NCI-H345 (cell line): ENCODE data around the gene ITSN1.
A peak's percentile ranks its signal among the peaks of the same experiment; 100 is the strongest.
"Not testable (repeated sequence)": the region's sequence is repeated elsewhere in the genome, so short reads cannot be mapped to it uniquely, and the experiment has no call there.

Source experiments
- DNase-seq: peaks from one replicate; lab custom pipeline; 2025; lab: John Stamatoyannopoulos, UW

Gene ITSN1

DNA sequence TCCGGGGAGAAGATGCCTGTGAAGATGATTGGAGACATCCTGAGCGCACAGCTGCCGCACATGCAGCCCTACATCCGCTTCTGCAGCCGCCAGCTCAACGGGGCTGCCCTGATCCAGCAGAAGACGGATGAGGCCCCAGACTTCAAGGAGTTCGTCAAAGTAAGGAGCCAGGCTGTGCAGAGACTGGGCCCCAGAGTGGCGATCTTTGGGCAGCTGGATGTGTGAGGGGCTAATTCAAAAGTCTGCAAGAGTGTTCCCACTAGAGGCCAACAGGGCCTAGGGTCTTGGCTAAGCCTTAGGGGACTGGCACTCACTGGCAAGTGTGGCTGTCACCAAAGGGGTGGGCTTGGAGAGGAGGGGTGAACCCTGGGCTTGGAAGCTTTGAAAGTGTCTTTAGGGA lies 222.9 kb downstream of the ITSN1 start:
- no peak for DNase-seq

- DNase-seq = no peak
Measured at GRCh38 chr21:33865996-33866575, 223.8 kb downstream of the ITSN1 start.

- no peak for DNase-seq
Measured at GRCh38 chr21:33866826-33867225, 224.5 kb downstream of the ITSN1 start.

- DNase-seq = not testable (repeated sequence)
Measured at GRCh38 chr21:33867868-33868267, 225.6 kb downstream of the ITSN1 start.

DNA sequence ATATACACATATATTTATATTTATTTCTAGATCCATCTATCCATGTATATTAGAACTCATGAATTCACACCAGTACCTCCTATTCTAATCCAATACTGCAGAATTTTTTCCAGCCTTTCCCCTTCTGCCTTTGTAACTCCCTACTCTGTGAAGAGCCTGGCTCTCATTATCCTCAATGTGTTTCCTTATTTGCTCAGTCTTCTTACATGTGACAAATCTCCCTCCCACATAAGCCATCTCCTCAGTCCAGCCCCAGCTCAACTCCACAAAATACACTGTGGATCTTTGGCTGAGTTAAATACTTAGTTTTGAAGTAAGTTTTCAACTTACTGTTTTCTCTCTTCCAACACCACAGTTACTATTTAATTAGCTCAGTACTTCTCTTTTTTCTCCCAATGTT lies 227.6 kb downstream of the ITSN1 start:
- DNase-seq = peak; percentile 8

DNA sequence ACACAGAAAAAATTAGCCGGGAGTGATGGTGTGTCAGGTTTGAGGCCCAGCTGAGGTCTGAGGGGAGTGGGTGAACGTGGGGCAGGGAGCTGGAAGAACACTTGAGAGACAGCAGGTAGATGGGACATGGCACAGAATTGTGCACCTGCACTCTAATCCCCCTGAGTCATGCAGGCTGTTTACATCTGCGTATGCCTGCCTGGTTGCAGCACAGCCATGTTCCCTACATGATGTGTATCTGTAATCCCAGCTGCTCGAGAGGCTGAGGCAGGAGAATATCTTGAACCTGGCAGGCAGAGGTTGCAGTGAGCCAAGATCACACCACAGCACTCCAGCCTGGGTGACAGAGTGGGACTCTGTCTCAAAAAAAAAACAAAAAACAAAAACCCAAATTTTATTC lies 228.5 kb downstream of the ITSN1 start:
- peak; percentile 26 for DNase-seq

- no peak for DNase-seq
Measured at GRCh38 chr21:33871171-33871570, 228.9 kb downstream of the ITSN1 start.

DNA sequence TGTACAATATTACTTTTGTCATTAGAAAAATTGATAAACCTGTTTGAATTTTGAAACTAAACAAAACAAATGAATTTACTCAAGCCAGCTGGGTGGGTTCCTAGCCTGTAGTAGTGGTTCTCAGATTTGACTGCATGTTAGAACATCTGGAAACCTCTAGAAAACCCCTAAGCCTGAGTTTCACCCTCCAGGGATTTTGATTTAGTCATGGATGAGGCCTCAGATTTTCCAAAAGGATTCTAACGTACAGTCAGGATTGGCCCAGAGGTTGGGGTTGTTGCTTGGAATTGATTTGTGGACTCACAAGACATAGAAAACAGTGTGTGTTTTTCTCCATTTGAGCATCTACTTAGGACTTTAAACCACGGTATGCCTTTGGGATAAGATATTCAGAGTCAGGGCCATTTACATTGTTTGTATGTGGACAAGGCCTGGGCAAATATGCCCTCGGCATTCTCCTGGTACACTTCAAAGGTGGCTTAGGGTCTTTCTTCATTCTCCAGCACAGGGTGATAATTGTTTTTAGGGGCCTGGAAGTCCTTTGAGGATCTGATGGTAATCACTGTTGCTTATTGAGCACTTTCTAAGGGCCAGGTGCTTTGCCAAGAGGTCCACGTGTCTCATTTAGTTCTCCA lies 230.7 kb downstream of the ITSN1 start:
- DNase-seq = no peak

DNA sequence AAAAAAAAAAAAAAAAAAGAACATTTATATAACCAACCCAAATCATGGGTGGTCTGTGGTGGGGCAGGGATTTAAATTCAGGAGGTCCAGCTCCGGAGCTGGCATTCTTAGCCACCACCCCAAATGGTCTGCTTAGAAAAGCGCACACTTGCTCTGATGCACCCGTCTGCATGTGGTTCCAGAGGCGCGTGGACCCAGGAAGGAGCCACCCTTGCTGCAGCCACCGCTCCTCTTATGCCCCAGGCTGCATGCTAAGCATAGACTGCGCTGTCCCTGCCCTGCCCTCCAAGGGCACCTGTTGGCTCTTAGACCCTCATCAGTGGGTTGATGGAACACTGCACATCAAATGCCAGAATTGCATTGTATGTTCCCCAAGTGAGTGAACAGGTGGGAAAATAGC lies 231.9 kb downstream of the ITSN1 start:
- no peak for DNase-seq

DNA sequence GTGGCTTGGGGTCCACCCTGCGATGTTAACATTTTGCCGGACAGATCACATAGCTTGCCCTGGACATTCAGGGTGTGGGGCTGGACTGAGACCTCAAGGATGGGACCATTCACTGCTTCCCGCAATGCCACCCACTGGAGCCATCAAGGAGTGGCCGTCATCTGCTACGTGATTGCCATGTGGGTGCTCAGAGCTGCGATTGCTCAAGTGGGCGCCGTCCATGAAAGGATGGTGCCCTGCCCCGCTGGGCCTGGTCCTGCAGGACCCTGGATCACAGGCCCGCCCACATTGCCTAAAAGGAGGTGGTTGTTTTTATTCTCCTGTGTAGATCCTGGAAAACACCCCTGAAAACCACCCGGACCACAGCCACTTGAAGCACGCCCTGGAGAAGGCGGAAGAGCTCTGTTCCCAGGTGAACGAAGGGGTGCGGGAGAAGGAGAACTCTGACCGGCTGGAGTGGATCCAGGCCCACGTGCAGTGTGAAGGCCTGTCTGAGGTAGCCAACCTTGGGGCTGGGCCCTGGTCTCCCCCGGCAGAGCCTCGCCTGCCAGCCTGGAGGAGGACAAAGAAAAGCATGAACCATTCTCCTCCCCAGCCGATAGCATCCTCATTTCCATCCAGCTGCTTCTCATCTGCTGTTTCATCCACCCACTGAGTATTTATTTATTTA lies 232.9 kb downstream of the ITSN1 start:
- DNase-seq = no peak

- DNase-seq = no peak
Measured at GRCh38 chr21:33878824-33879223, 236.5 kb downstream of the ITSN1 start.

DNA sequence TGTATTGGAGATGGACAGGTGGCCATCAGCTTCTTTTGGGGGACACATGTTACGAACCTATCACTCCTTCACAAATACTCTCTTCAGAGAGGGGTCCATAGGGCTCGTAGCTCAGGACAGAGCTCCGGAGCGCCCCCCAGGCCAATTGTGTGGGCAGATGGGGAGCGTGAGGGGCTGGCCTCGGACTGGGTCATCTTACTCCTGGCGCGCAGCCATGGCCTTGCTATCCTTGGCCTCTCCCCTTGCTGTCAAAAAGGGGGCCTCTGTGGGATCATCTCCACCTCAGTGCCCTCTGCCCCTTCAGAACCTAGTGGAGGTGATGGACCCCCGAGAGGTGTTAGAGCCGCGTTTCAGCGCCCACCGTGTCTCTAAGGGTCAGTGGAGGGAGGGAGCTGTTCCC lies 238.3 kb downstream of the ITSN1 start:
- no peak for DNase-seq

DNA sequence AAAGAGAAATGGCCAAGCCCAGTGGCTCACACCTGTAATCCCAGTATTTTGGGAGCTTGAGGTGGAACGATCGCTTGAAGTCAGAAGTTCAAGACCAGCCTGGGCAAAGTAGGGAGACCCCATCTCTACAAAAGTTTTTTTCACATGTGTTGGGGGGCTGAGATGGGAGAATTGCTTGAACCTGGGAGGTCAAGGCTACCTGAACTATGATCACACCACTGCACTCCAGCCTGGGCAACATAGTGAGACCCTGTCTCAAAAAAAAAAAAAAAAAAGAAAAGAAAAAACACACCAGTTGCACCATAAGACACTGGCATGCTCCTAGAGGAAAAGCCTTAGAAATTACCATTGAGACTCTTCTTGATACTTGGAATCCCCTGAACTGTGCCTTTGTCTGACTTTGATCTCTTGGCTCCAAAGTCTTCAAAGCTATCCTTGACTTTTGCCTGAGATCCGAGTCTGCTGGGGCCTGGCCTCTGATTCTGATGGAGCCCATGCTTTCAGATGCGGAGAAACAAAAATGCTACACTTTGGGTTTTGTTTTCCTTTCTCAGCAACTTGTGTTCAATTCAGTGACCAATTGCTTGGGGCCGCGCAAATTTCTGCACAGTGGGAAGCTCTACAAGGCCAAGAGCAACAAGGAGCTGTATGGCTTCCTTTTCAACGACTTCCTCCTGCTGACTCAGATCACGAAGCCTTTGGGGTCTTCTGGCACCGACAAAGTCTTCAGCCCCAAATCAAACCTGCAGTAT lies 239.6 kb downstream of the ITSN1 start:
- no peak for DNase-seq

GRCh38 chr21:33883118-33883517 lies 240.8 kb downstream of the ITSN1 start:
- no peak for DNase-seq

GRCh38 chr21:33884376-33885171 lies 242.3 kb downstream of the ITSN1 start:
- no peak for DNase-seq

DNA sequence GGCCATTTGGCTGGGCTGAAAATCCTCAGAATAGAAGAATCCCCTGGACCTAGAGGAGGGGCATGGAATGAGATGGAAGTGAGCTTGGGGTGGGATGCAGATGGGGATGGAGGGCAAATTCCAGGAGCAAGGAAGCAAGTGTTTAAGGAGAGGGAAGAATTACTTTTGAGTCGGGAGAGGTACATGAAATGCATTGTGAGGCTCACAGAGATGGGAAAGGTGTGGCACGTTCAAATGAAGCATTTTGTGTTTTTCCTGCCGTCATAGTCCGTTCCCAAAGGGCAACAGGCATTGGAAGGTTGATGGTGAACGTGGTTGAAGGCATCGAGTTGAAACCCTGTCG lies 242.8 kb downstream of the ITSN1 start:
- no peak for DNase-seq

- DNase-seq = no peak
Measured at GRCh38 chr21:33886321-33886720, 244.0 kb downstream of the ITSN1 start.

GRCh38 chr21:33890187-33890586 lies 247.9 kb downstream of the ITSN1 start:
- no peak for DNase-seq

GRCh38 chr21:33892853-33893252 lies 250.6 kb downstream of the ITSN1 start:
- DNase-seq = no peak

DNA sequence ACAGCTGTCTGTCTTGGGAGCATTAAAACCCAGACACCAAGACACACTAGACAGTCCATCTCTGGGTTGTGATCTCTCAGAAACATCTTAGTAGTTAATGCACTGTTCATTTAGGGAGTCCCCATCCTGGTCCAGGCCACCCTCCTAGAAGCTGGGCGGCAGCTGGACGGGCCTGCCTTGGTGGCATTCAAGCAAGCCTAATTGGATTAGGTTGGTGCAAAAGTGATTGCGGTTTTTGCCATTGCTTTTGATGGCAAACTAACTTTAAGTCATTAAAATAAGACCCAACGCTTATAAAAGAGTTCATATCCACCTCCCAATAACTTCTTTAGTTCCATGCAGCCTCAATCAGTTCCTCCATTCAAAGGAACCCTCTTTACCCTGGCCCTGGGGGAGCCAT lies 251.6 kb downstream of the ITSN1 start:
- no peak for DNase-seq

- DNase-seq = peak; percentile 77
Measured at GRCh38 chr21:33894736-33895288, 252.5 kb downstream of the ITSN1 start.

DNA sequence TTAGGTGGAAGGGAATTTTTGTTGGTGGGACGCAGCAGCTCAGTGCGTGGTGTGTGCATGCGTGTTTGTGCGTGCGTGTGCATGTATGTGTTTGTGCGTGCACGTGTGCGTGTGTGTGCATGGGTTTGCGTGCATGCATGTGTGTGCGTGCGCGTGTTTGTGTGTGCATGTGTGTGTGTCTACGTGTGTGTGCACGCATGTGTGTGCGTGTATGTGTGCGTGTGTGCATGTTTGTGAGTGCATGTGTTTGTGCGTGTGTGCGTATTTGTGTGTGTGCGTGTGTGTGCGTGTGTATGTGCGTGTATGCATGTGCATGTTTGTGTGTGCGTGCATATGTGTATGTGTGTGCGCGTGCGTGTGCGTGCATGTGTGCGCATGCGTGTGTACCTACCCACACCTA lies 253.1 kb downstream of the ITSN1 start:
- no peak for DNase-seq
